Hematopoietic multipotent progenitor cell (in vitro differentiated cells): ENCODE measurements around the gene CTXN1. TPM values are rescaled to one million over a fixed set of nuclear protein-coding genes. Genes with fewer than 3 reads are reported as not detected.
"Not testable (repeated sequence)": the region's sequence is repeated elsewhere in the genome, so short reads cannot be mapped to it uniquely, and the experiment has no call there.

Experiments
- DNase-seq, 3 donors: peaks; one replicate each; pipeline ENCODE4 v3.0.0-alpha.2; 2011 to 2015; ENCODE audit warnings: low read depth in 2 of 3, low spot score in 2 of 3
- total RNA-seq: library from RNA; depleted of rRNA; stranded (reverse); fragments of >200 nt; gene quantifications from one replicate; pipeline ENCODE4 v1.2.3, GENCODE V29; 2012

The CTXN1 gene
- 1.9 TPM for total RNA-seq

DNA sequence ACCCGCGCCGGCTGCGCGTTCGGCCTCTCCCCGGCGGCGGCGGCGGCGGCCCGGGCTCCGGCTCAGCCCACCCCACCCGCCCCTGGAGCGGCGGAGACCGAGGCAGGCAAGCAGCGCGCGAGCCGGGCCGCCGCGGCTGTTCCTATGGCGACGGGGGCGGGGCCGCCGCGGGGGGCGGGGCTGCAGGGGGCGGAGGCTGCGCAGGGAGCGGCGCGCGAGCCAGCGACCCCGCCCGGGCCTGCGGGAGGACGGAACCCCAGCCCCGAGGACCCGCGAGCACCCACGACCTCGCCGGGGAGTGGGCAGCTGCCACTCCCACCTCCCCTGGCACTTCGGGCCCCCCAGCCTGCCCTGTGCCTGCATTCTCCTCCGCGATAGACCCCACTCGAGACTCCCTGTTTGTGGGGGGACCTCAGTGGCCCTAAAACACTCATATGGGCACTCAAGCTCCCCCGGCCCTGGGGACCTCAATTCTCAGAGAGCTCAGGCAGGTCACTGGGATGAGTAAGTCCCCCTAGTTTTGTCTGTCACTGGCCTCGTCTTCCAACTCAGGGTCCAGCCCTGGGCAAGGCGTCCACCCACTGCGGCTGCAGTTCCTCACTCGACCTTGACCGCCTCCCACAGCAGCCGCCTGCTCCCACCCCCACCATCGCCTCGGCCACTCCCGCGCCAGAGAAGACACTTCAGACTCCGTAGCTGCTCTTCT lies at the start of gene CTXN1:
CTXN1 (minus strand) TSS at position 115 of the 706 bp plus-strand sequence. CDS start 597 bp downstream, outside the sequence.
- peak in 2 of 3 donors; percentile 42 to 54 for DNase-seq

DNA sequence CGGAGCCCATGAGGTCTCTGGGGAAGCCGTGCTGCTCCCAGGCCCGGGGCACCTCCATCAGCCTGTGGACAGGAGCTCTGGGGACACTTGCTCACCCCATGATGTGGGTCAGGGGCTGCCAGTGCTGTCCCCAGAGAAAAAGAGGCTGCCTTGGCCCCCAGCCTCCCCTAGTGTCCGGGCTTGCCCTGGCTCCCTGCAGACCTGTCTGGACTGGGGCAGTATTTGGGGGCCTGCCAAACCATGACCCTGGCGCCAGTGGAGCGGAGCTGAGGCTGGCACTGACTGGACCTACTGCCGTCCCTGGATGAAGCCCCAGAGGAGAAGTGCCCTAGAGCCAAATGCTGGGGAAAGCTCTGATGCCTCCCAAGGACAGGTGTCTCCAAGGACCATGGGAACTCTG lies 49.1 kb upstream of the CTXN1 start:
- DNase-seq: no peak

DNA sequence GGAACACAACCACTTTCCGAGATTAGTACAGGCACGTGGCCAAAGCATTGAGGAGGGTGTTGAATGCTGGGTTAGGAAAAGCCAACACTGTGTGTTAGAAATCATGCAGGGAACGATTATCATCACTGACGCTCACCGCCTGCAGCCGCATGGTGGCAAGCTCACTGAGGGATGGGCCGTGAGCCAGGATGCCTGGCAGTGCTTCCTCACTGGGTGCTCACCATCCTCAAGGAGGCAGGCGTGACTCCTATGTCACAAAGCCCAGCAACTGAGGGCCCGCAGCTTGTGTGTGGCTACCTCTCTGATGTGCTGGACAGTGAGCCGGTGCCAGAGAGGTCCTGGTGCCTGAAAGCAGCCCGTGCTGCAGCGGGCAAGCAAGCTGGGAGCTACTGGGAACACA lies 47.9 kb upstream of the CTXN1 start:
- no peak for DNase-seq

DNA sequence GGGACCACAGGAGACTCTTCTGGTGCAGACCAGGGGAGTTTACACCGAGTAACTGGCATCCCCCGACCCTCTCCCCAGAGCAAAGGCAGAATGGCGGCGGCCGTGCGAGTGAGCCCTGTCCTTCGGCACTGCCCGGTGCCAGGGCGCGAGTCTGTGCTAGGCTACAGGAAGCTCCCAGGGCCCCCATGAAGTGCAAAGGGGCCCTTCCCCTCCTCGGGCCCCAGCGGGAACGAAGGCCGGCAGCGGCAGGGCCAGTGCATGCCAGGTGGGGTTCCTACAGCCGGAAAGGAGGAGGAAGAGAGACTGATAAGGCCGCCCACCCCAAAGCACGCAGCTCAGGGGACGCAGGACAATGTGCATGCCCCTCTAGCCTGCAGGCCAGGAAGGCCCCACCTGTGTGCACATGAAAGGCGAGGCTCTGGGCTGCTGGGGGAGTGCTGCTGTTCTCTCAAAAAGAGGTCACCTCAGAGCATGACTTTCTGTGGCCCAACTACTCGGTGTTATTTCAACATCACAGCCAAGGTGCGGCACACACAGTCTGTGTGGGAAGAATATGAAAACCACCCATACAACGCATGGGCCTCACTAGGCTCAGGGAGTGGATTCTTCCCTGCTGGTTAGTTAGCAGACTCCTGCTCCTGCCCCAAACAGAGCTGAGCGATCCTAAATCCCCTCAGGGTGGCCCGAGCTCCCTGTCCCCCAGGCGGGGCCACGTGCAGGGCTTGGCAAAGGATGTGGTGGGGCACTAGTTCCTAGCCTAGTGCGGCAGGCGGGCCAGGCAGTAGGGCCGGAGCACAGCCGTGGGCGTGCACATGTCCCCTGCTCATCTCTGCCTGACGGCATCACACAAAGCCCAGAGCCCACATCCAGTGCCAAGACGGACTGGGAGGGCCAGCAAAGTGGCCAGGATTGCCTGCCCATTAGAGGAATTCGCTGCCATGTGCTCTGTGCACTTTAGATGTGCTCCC lies 45.9 kb upstream of the CTXN1 start:
- DNase-seq: no peak

DNA sequence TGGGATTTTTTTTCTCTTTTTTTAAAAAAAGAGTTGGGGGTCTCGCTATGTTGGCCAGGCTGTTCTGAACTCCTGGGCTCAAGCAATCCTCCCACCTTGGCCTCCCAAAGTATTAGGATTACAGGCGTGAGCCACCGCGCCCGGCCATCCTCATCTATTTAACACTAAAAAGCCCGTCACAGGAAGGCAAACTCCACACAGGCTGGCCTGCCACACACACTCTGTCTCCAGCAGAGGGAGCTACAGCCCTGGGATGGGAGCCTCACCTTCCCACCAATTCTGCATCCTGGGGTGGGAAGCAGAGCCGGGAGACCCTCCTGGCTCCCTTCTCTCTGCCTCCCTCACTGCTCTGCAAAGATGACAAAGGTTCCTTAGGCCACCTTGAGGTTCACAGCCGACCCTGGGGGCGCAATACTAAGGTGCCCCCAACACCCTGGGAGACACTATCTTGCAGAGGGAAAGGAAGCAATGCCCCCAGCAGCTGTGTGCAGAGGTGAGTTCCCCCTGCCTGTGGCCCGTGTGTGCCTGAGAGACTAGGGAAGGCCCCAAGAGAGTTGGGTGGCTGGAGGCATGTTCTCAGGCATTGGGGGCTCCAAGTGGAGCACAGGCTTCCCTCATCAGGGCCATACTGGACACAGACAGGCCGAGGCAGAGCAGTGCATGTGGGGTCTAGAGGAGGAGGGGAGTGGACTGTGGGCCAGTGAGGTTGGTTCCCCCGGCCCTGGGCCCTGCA lies 44.9 kb upstream of the CTXN1 start:
- peak in 2 of 3 donors; percentile 36 to 49 for DNase-seq

DNA sequence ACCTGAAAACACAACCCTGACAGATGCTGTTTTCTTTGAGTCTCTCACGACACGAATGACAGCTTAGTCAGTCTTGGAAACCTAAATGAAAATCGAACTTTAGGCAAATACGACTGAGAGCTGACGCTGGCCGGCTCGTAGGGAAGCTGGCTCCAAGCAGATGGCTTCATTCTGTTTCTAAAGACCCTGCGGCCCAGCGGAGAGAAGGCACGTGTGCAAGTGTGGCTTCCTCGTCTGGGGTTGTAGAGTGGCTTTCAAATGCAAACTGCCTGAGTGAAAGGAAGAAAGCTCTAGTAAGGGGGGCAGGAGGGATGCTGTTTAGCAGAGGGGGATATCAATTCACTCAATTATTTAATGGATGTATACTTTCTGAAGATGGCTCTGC lies 43.6 kb upstream of the CTXN1 start:
- DNase-seq: no peak

DNA sequence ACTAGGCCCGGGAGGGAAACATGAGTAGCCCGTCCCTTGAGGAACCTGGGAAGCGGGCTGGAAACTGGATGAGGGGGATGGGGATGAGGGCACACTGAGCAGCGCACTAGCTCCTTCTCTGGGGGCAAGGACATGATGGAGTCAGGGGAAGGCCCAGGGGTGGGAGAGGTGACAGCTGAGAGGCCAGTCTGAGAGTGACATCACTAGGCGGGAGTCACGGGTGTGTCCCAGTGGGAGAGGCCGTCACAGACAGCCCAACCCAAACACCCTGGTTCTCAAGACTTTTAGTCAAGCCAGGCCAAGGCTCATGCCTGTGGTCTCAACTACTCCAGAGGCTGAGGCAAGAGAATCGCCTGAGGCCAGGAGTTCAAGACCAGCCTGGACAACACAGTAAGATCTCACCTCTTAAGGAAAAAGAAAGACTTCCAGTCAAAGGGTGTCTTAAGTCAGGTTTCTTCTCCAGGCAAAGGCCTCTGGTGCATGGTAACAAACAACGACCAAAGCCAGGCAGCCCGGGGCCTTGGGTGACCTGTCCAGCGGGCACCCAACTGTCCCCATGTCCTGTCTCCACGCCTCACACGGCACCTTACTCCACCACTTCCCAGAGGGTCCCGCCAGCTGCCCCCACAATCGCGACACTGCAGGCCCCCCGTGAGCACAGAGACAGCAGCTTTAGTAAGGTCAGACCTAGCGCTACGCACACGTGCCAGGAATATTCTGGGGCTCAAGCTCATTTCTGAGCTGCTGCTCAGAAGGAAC lies 43.0 kb upstream of the CTXN1 start:
- no peak for DNase-seq

DNA sequence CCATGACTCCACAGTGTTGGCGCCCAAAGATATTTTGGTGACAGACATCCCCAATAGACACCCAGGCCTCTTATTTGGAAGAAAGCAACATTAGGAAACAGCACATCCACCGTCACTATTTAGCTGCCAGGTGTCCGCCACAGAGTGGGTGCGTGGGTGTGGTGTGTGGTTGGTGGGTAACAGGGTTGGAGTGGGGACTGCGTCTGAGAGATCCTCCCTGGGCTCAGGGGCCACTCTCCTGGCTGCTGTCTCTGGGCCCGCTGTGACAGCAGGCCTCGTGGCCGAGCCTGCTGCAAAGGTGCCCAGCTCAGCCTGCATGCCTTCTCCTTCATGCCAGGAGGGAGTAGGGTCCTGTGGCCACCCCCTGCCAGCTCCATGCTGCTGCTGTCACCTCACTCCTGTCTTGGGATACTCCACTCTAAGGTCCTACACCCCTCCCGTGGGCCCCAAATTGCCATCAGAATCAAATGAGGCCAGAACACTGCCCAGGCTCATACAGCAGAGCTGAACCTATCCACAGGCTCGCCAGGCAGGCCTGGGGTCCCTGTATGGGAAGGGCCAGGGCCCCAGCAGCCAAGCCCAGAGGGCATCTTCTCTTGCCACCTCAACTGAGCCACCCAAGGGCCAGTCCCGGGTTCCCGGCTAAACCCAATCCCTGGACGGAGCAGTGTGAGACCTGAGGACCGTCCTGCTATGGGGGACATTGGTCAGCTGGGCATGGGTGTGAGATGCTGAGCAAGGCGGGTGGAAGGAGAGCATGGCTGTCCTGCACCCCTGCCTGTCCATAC lies 42.3 kb upstream of the CTXN1 start:
- DNase-seq: no peak

DNA sequence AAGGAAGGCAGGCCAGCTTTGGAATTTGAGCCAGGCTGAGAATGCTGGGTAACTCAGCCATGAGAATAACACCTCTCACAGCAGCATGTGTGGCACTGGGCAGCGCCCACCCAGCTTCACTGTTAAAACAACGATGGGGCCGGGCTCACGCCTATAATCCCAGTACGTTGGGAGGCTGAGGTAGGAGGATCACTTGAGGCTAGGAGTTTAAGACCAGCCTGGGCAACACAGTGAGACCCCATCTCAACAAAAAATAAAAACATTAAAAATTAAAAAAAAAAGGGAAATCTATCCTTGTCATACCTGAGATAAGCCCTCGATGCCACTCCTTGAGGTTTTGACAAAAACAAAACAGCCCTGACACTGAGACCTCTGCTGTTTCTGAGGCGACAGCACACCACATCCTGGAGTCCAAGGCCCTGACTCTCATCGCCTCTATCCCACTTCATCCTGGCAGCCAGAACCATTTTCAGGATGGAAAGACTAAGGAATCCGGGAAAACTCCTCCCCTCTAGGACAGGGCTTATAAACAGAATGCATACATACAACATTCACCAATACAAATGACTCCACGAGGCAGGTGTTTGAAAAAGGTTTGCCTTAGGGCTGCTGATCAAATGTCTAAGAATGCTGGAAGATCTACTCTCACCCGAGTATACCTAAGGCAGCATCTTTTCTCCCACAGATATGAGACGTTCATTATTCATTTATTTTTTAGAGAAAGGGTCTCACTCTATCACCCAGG lies 40.2 kb upstream of the CTXN1 start:
- DNase-seq: no peak

DNA sequence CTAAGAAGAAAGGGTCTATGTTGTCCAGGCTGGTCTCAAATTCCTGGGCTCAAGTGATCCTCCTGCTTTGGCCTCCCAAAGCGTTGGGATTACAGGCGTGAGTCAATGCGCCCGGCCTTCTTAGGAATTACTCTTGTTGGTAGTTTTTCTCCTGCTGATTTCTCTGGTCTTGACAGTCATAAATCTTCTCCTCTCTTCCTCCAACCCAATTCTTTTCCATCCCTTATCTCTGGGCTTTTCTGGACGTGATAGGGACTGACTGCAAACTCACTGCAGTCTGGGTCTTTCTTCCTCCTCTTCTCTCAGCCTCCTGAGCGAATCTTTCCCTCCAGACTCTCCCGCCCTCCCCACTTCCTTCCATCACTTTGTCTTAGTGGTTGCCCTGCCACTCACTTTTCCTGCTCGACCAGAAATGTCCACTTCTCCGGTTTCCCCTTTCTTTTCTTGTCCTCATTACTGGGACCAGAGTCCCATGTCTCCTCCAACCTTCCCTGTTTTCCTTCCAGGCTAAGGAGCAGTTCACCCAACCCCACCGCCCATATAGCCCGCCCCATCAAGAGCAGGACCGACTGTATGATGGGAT lies 39.4 kb upstream of the CTXN1 start:
- no peak for DNase-seq

DNA sequence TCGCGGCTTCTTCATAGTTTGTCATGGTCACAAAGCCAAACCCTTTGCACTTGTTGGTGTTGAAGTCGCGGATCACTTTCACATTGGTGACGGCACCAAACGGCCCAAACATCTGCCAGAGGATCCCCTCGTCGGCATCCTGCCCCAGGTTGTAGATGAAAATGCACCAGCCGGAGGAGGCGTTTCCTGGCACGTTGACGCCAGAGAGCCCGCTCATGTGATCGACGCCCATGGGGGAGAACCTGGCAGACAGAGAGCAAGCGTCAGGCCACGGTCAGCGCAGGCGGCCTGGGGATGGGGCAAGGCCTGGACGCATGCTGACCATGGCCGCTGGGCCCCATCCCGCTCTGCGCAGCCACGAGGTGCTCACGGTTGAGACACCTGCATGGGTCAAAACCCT lies 37.6 kb upstream of the CTXN1 start:
- DNase-seq: no peak

DNA sequence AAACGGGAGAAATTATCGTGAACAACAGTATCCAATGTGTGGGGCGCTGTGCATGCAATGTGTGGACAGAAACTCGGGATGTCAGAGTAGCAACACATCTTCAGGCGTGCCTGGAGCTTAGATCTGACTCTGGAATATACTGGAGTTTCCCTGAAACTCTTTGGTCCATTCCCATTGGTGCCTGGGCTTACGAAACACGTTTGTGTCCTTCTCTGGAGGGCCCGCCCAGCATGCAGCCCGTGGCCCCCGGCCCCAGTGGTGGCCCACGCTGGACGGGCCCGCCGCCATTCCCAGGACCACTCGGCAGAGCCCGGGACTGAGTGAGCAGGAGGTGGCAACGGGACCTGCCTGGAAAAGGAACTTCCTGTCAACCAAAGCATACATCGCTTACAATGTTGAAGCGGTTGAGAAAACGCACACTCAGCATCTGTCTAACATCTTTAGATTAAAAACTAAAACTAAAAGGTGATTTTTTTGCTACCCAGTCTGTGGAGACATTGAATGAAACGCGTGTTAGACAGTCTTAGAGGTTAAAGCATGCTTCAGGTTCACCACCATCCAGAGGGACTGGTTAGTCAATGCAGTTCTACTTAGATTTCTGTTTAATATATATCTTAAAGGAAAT lies 36.8 kb upstream of the CTXN1 start:
- no peak for DNase-seq

DNA sequence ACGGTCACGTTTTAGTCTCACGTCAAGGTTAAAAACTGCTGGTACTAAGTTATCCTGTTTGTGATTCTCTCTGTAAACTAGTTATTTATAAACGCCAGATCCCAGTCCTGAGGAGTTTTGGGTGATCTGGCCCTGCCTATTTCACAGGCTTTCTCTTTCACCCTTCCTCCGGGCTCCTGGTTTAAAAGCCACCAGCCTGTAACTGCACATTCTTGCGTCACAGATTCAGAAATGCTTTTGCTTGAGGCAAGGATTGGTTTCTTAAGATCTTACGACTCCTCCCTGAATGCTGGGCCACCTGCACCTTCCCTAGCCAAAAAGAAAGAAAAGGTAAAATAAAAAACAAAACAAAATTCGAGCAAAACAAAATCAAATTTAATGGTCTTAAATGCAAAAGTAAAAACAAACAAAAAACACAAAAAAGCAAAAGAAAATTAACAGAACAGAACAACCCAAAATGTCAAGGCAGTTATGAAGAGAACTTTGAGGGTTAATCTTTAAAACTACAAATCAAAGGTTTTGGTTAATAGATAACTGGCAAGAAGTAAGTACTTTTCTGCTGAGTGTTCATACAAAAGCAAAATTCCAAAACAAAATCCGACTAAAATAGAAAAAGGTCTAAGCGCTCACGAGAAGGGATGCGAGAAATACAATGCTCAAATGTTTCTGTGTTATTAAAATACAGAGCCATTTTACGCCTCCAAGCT lies 36.1 kb upstream of the CTXN1 start:
- DNase-seq: no peak

DNA sequence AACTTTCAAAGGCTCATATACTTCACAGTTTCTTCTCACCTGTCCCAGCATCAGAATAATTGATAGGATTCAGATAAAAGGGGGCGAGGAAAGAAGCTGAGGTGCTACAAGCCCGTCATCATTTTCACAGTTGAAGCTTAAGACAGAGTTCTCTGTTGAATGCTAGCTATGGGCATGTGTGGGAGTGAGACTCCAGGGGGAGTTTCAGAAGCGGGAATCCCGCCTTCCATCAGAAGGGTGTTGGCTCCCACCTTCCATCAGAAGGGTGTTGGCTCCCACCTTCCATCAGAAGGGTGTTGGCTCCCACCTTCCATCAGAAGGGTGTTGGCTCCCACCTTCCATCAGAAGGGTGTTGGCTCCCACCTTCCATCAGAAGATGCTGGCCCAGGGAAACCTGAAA lies 35.1 kb upstream of the CTXN1 start:
- DNase-seq: not testable (repeated sequence)

DNA sequence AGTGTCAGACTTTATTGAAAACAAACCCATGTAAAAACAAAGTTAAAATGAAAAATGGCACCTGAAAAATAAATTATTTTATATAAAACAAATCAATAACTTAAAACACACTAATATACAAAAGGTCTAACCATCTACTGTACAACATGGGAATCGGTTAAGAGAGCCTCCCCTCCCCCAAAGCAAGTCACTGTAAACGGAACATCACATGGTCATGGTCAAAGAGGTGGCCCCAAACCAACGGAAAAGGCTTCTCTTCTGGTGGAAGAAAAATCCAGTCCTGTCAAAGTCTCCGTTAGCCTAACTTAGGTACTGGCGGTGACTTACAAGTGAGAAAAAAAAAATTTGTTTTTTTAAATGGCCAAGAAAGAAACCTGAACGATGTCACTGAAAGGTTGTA lies 33.3 kb upstream of the CTXN1 start:
- peak in 2 of 3 donors; percentile 18 to 57 for DNase-seq

DNA sequence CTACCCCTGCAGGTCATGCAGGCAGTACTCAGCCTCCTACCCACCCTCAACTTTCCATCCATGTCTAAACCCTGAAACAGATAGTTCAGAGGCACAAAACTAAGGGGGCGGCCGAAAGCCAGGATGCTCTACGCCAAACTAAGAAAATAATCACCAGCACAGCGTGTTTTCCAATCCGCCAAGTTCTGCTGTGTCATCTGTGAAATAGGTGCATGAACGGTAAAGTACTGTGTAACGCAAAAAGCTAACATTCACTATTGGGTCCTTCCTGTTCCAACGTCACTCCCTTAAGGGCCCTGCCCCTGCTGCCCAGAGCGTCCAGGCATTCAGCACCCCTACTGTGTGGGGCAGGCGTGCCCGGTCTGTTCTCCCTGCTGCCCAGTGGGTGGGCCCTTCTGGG lies 29.8 kb upstream of the CTXN1 start:
- no peak for DNase-seq

DNA sequence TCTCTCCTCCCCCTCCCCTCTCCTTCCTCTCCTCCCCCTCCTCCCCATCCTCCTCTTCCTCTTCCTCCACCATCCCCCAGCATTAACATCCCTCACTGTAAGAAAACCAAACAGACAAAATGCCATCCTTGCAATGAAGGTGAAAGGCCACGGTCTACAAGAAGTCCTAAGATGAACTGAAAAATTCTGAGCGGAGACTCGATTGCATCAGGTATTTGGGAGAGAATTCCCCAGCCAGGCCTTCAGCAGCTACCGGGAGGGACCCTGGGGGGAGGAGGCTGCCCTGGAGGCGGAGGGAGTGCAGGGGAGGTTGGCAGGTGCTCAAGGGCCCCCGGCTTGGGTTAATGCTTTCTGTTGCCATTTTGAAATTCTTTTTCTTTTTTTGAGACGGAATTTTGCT lies 27.6 kb upstream of the CTXN1 start:
- DNase-seq: no peak

DNA sequence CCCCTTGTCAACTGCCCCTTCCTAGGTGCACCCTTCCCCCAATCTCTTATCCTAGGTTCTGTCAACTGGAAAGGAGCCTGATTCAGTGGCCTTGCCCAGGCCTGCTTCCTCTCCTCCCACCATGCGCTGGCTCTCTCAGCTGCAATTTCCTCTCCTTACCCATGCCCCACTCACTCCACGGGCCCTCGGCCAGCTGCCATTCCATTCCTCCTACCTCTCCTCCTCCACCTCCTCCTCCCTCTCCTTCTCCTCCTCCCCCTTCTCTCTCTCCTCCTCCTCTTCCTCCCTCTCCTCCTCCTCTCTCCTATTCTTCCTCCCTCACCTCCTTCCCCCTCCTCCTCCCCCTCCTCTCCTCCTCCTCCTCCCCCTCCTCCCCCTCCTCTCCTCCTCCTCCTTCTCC lies 27.1 kb upstream of the CTXN1 start:
- DNase-seq: no peak
